Loucy (cell line): ENCODE results near the gene TUSC1.
"Not testable (repeated sequence)": the region's sequence is repeated elsewhere in the genome, so short reads cannot be mapped to it uniquely, and the experiment has no call there.

Source experiments
- H2AFZ ChIP-seq: fragments of 200-600 bp; sonication (generic); 2 replicates; pipeline ENCODE4 v1.6.0; 2016; ENCODE audit warnings: antibody characterized with exemption, mild to moderate bottlenecking, low read length, moderate library complexity
- H3F3A ChIP-seq: fragments of 200-600 bp; 2 replicates; pipeline ENCODE4 v1.6.0; 2016; ENCODE audit warnings: antibody characterized with exemption, low read depth, mild to moderate bottlenecking
- H3K27me3 ChIP-seq: fragments of 200-600 bp; sonication (generic); 2 replicates; pipeline ENCODE4 v1.6.1; 2014; ENCODE audit warnings: low read length, mild to moderate bottlenecking; ENCODE audit not compliant: insufficient read depth, poor library complexity, severe bottlenecking
- H3K36me3 ChIP-seq: fragments of 200-600 bp; sonication (generic); 2 replicates; pipeline ENCODE4 v1.6.1; 2016; ENCODE audit warnings: low read length; ENCODE audit not compliant: insufficient read depth
- H3K4me1 ChIP-seq: fragments of 200-600 bp; sonication (generic); 2 replicates; pipeline ENCODE4 v1.5.1; 2014; ENCODE audit warnings: low read length, mild to moderate bottlenecking; ENCODE audit not compliant: insufficient read depth, poor library complexity, severe bottlenecking
- H3K4me2 ChIP-seq: fragments of 200-600 bp; sonication (generic); 2 replicates; pipeline ENCODE4 v1.6.0; 2014; ENCODE audit warnings: antibody characterized with exemption, low read length, low read depth, mild to moderate bottlenecking; ENCODE audit not compliant: poor library complexity, severe bottlenecking
- H3K4me3 ChIP-seq: fragments of 200-600 bp; sonication (generic); 2 replicates; pipeline ENCODE4 v1.5.1; 2014; ENCODE audit warnings: low read length, mild to moderate bottlenecking, mixed read lengths; ENCODE audit not compliant: poor library complexity, severe bottlenecking
- H3K79me2 ChIP-seq: fragments of 200-600 bp; sonication (generic); 2 replicates; pipeline ENCODE4 v1.6.1; 2014; ENCODE audit warnings: low read length; ENCODE audit not compliant: insufficient read depth
- H3K9ac ChIP-seq: fragments of 200-600 bp; sonication (generic); 2 replicates; pipeline ENCODE4 v1.6.0; 2014; ENCODE audit warnings: mild to moderate bottlenecking, low read depth, low read length, moderate library complexity; ENCODE audit not compliant: poor library complexity, severe bottlenecking
- H3K9me2 ChIP-seq: fragments of 200-600 bp; sonication (generic); replicated peaks from 2 replicates; pipeline ENCODE4 v1.6.1; 2016; ENCODE audit warnings: low read depth, low read length, mixed read lengths
- H3K9me3 ChIP-seq: fragments of 200-600 bp; sonication (generic); 2 replicates; pipeline ENCODE4 v1.6.1; 2014; ENCODE audit warnings: mild to moderate bottlenecking, antibody characterized with exemption, low read length, low read depth; ENCODE audit not compliant: insufficient read depth
- H4K20me1 ChIP-seq: fragments of 200-600 bp; sonication (generic); 2 replicates; pipeline ENCODE4 v1.6.0; 2014; ENCODE audit warnings: antibody characterized with exemption, low read length, mild to moderate bottlenecking; ENCODE audit not compliant: insufficient read depth, poor library complexity, severe bottlenecking
- EZH2phosphoT487 ChIP-seq: fragments of 200-600 bp; IDR thresholded peaks from 2 replicates; pipeline ENCODE4 v1.6.1; 2018; ENCODE audit warnings: antibody characterized with exemption, mild to moderate bottlenecking, moderate library complexity, borderline replicate concordance
- TF ChIP-seq, protein P1 (sequence below): fragments of 200-600 bp; sonication (generic); conservative IDR thresholded peaks from 2 replicates; pipeline ENCODE4 v1.5.1; 2014; ENCODE audit warnings: mild to moderate bottlenecking, antibody characterized with exemption, low read length

TUSC1 gene

DNA sequence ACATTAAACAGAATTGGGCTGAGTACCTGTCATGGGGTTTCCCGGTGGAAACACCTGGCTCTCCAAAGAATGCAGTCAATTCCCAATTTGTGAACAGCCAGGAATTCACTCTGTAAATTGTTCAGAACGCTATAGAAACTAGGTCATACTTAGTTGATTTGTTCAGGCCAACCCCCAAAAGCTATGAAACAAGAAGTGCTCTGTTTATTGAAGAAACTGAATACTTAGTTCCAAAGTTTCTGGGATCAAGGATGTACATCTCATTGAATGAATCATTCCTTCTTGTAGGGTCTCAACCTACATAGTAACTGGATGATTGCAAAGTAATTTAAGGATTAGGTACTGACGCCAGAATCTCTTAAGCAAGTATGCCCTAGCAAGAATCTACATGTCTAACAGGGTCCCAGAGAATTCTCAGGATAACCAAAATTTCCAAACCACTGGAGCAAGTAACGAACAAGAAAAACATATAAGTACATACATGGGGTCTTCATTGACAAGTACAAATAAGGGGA, 659 bp upstream of the TUSC1 start:
- Histone ChIP-seq H3K27me3 (no peaks in the 10 kb centered on the region), H2AFZ (no peak overlapping the region), H3K9me3 (no peaks in the 10 kb centered on the region), H3F3A (no peaks in the 10 kb centered on the region), H3K4me2 (no peak overlapping the region), H3K36me3 (no peaks in the 10 kb centered on the region), H3K9me2 (no peaks in the 10 kb centered on the region), H4K20me1 (no peaks in the 10 kb centered on the region), H3K9ac (no peak overlapping the region), H3K4me3 (no peak overlapping the region), H3K4me1 (no peaks in the 10 kb centered on the region), H3K79me2 (no peaks in the 10 kb centered on the region)
- TF ChIP-seq, protein P1, sequence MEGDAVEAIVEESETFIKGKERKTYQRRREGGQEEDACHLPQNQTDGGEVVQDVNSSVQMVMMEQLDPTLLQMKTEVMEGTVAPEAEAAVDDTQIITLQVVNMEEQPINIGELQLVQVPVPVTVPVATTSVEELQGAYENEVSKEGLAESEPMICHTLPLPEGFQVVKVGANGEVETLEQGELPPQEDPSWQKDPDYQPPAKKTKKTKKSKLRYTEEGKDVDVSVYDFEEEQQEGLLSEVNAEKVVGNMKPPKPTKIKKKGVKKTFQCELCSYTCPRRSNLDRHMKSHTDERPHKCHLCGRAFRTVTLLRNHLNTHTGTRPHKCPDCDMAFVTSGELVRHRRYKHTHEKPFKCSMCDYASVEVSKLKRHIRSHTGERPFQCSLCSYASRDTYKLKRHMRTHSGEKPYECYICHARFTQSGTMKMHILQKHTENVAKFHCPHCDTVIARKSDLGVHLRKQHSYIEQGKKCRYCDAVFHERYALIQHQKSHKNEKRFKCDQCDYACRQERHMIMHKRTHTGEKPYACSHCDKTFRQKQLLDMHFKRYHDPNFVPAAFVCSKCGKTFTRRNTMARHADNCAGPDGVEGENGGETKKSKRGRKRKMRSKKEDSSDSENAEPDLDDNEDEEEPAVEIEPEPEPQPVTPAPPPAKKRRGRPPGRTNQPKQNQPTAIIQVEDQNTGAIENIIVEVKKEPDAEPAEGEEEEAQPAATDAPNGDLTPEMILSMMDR: no peak
- no peak for TF ChIP-seq EZH2phosphoT487

GRCh38 chr9:25677301-25678146, 720 bp downstream of the TUSC1 start:
- TF ChIP-seq EZH2phosphoT487: no peak
- TF ChIP-seq, protein P1: no peak
- Histone ChIP-seq H3K27me3 (no peaks in the 10 kb centered on the region), H3K36me3 (no peaks in the 10 kb centered on the region), H3K9me2 (no peaks in the 10 kb centered on the region), H3K79me2 (no peaks in the 10 kb centered on the region), H3K4me1 (no peaks in the 10 kb centered on the region), H3F3A (no peaks in the 10 kb centered on the region), H3K4me2 (no peak overlapping the region), H3K4me3 (no peak overlapping the region), H3K9ac (no peak overlapping the region), H4K20me1 (no peaks in the 10 kb centered on the region), H3K9me3 (no peaks in the 10 kb centered on the region), H2AFZ (no peak overlapping the region)

DNA sequence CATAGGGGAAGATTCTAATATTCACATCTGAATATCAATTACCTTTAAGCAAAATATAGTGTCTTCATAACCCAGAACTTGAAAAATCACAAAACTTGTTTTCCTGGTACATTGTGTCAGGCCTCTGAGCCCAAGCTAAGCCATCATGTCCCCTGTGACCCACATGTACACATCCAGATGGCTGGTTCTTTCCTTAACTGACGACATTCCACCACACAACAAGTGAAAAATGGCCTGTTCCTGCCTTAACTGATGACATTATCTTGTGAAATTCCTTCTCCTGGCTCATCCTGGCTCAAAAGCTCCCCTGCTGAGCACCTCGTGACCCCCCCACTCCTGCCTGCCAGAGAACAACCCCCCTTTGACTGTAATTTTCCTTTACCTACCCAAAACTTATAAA, 2.4 kb downstream of the TUSC1 start:
- H3K4me1 ChIP-seq, H2AFZ ChIP-seq, H3K9ac ChIP-seq, H3K9me2 ChIP-seq, H3K36me3 ChIP-seq, H3K27me3 ChIP-seq, H3K4me3 ChIP-seq, H4K20me1 ChIP-seq, H3F3A ChIP-seq, H3K79me2 ChIP-seq, H3K9me3 ChIP-seq, H3K4me2 ChIP-seq: not testable (repeated sequence)

DNA sequence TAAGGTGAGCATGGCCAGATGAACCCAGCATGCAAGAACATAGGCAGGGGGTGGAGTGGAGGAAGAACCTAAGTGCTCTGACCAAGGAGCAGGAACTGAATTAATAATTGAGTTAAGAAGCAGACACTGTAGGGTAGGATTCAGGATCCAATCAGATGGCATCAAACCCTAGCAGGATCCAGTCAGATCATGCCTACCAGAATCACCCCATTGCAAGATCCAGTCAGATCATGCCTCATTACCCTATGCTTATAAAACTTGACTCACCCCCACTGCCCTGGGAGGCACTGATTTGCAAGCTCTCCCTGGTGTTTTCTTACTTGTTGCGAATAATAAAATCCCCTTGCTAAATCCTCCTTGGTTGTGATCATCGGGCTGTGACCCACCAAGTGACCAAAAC, 19.7 kb downstream of the TUSC1 start:
- Histone ChIP-seq H3K27me3 (no peaks in the 10 kb centered on the region), H3K9me2 (no peaks in the 10 kb centered on the region), H3K9ac (no peak overlapping the region), H3F3A (no peaks in the 10 kb centered on the region), H3K9me3 (no peaks in the 10 kb centered on the region), H3K36me3 (no peaks in the 10 kb centered on the region), H3K4me3 (no peak overlapping the region), H3K79me2 (no peaks in the 10 kb centered on the region), H2AFZ (no peak overlapping the region), H3K4me2 (no peak overlapping the region), H4K20me1 (no peaks in the 10 kb centered on the region), H3K4me1 (no peaks in the 10 kb centered on the region)
- no peak for TF ChIP-seq EZH2phosphoT487
- TF ChIP-seq, protein P1: no peak
